Measurements from ENCODE around the gene XRCC1. TPM values are rescaled to one million over a fixed set of nuclear protein-coding genes. Genes with fewer than 3 reads are reported as not detected.

The XRCC1 gene
- polyA plus RNA-seq, 1 of the 3 experiments (the other 2 are of a cell fraction): 30.3 TPM

GRCh38 chr19:43541920-43542650 is 33.2 kb downstream of the XRCC1 start:
- 93% methylated on average over 5 of the region's 5 CpGs for WGBS (ENCODE audit: low lambda C conversion rate)
- TF ChIP-seq MAX (IDR thresholded peaks at IDR 0.05; ENCODE audit: low read depth): no peak
- no peak for TF ChIP-seq USF1 (IDR thresholded peaks at IDR 0.05; ENCODE audit: borderline replicate concordance, low read depth)
- TF ChIP-seq TCF12 (IDR thresholded peaks at IDR 0.05): no peak
- no peak for TF ChIP-seq MEF2A (IDR thresholded peaks at IDR 0.05; ENCODE audit: borderline replicate concordance, low read depth)
- TF ChIP-seq POLR2AphosphoS5 (IDR thresholded peaks at IDR 0.05; ENCODE audit: low read depth, low read length): no peak
- TF ChIP-seq REST (IDR thresholded peaks at IDR 0.05; ENCODE audit: low read depth, low read length): no peak
- TF ChIP-seq TAF1 (IDR thresholded peaks at IDR 0.05; ENCODE audit: borderline replicate concordance, low read depth, low read length): no peak
- no peak for TF ChIP-seq ELF1 (IDR thresholded peaks at IDR 0.05)
- no peak for TF ChIP-seq GATA2 (CRISPR knock-in tag; IDR thresholded peaks at IDR 0.05)
- TF ChIP-seq, protein P1, sequence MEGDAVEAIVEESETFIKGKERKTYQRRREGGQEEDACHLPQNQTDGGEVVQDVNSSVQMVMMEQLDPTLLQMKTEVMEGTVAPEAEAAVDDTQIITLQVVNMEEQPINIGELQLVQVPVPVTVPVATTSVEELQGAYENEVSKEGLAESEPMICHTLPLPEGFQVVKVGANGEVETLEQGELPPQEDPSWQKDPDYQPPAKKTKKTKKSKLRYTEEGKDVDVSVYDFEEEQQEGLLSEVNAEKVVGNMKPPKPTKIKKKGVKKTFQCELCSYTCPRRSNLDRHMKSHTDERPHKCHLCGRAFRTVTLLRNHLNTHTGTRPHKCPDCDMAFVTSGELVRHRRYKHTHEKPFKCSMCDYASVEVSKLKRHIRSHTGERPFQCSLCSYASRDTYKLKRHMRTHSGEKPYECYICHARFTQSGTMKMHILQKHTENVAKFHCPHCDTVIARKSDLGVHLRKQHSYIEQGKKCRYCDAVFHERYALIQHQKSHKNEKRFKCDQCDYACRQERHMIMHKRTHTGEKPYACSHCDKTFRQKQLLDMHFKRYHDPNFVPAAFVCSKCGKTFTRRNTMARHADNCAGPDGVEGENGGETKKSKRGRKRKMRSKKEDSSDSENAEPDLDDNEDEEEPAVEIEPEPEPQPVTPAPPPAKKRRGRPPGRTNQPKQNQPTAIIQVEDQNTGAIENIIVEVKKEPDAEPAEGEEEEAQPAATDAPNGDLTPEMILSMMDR (IDR thresholded peaks at IDR 0.05): no peak
- no peak for TF ChIP-seq PBX3 (IDR thresholded peaks at IDR 0.05)
- TF ChIP-seq RFX5 (IDR thresholded peaks at IDR 0.05; ENCODE audit: low read length): no peak
- no peak for TF ChIP-seq JUND (IDR thresholded peaks at IDR 0.05)
- no peak for TF ChIP-seq USF2 (IDR thresholded peaks at IDR 0.05; ENCODE audit: borderline replicate concordance, low read depth, low read length)
- TF ChIP-seq, protein P2, sequence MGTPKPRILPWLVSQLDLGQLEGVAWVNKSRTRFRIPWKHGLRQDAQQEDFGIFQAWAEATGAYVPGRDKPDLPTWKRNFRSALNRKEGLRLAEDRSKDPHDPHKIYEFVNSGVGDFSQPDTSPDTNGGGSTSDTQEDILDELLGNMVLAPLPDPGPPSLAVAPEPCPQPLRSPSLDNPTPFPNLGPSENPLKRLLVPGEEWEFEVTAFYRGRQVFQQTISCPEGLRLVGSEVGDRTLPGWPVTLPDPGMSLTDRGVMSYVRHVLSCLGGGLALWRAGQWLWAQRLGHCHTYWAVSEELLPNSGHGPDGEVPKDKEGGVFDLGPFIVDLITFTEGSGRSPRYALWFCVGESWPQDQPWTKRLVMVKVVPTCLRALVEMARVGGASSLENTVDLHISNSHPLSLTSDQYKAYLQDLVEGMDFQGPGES (IDR thresholded peaks at IDR 0.05; ENCODE audit: low read depth, low read length): no peak
- TF ChIP-seq YY1 (IDR thresholded peaks at IDR 0.05; ENCODE audit: low read depth): no peak
- no peak for TF ChIP-seq EZH2phosphoT487 (IDR thresholded peaks at IDR 0.05; ENCODE audit: borderline replicate concordance, low read depth)
- no peak for TF ChIP-seq RCOR1 (IDR thresholded peaks at IDR 0.05; ENCODE audit: low read length)
- TF ChIP-seq SMC3 (IDR thresholded peaks at IDR 0.05; ENCODE audit: low read depth, low read length): no peak
- no peak for TF ChIP-seq ZBTB33 (IDR thresholded peaks at IDR 0.05; ENCODE audit: borderline replicate concordance, low read depth)
- Histone ChIP-seq H3K36me3 (replicated peaks in 1 of 2; ENCODE audit: control insufficient read depth in 1 of 2, insufficient read depth in 2 of 2, low read length in 1 of 2) (peaks cover 28 to 32% of the 10 kb centered on the region in 2 experiments), H3K4me2 (no peak overlapping the region), H3K4me3 (ENCODE audit: low read depth in 2 of 2, low read length in 1 of 2) (no peak overlapping the region), H3K27ac (ENCODE audit: low read depth in 2 of 2, low read length in 1 of 2) (no peak overlapping the region), H3K27me3 (ENCODE audit: insufficient read depth) (no peaks in the 10 kb centered on the region), H3K9me2 (no peaks in the 10 kb centered on the region), H3K9me3 (no peaks in the 10 kb centered on the region), H3K4me1 (ENCODE audit: control insufficient read depth in 1 of 2, insufficient read depth in 2 of 2, low read depth in 1 of 2, low read length in 1 of 2) (no peaks in the 10 kb centered on the region), H2AFZ (ENCODE audit: low read depth) (no peak overlapping the region), H4K20me1 (ENCODE audit: insufficient read depth) (no peaks in the 10 kb centered on the region), H3F3A (replicated peaks; ENCODE audit: insufficient read depth) (no peaks in the 10 kb centered on the region), H3K79me2 (ENCODE audit: insufficient read depth) (no peaks in the 10 kb centered on the region), H3K9ac (no peak overlapping the region)
- CTCF ChIA-PET: interaction anchor here (0.9 to 1.8 kb wide), 2 partner anchors 12 to 13 kb away, joined by 3 to 11 read pairs; no protein-coding TSS in a partner anchor
- POLR2A ChIA-PET: no interaction called here
- no peak for DNase-seq

All from SK-N-SH (cell line).